GM12878 (cell line): ENCODE data around the gene KCNK4. TPM values are rescaled to one million over a fixed set of nuclear protein-coding genes. Genes with fewer than 3 reads are reported as not detected.

Experiments used
- BCL11A ChIP-seq: IDR thresholded peaks from 2 replicates; pipeline ENCODE4 v1.6.1; 2011; ENCODE audit warnings: low read depth, low read length
- CEBPB ChIP-seq, 2 experiments: fragments of 150-350 bp in 1 of 2; IDR thresholded peaks; 2 replicates each; pipeline ENCODE4 v1.6.1; 2012 to 2014; ENCODE audit warnings: low read depth in 2 of 2, low read length in 2 of 2, borderline replicate concordance in 1 of 2, inconsistent platforms in 1 of 2
- LARP7 ChIP-seq: fragments of 450-650 bp; IDR thresholded peaks from 2 replicates; pipeline ENCODE4 v1.6.1; 2017; ENCODE audit warnings: mild to moderate bottlenecking
- MEF2B ChIP-seq: fragments of 450-650 bp; IDR thresholded peaks from 2 replicates; pipeline ENCODE4 v1.6.1; 2018; ENCODE audit warnings: mild to moderate bottlenecking, moderate library complexity; ENCODE audit not compliant: partially characterized antibody, poor library complexity, severe bottlenecking
- MYB ChIP-seq: fragments of 150-350 bp; IDR thresholded peaks from 2 replicates; pipeline ENCODE4 v1.6.1; 2014; ENCODE audit warnings: mild to moderate bottlenecking, low read depth, low read length, borderline replicate concordance
- NBN ChIP-seq: fragments of 450-650 bp; IDR thresholded peaks from 2 replicates; pipeline ENCODE4 v1.6.1; 2016
- NRF1 ChIP-seq: conservative IDR thresholded peaks from 2 replicates; pipeline ENCODE4 v1.6.1; 2011; ENCODE audit warnings: mild to moderate bottlenecking, low read depth, low read length, improper control_type of control experiment
- PAX5 ChIP-seq: IDR thresholded peaks from 2 replicates; pipeline ENCODE4 v1.6.1; 2011; ENCODE audit warnings: low read depth, low read length, borderline replicate concordance
- POLR2A ChIP-seq: IDR thresholded peaks from 2 replicates; pipeline ENCODE4 v1.6.1; 2011; ENCODE audit warnings: low read depth, mild to moderate bottlenecking, low read length
- SMAD5 ChIP-seq: IDR thresholded peaks from 2 replicates; pipeline ENCODE4 v1.6.1; 2016; ENCODE audit warnings: antibody characterized with exemption, low read depth
- SMC3 ChIP-seq: IDR thresholded peaks from 2 replicates; pipeline ENCODE4 v1.6.1; 2011; ENCODE audit warnings: low read length, improper control_type of control experiment, borderline replicate concordance
- SP1 ChIP-seq: IDR thresholded peaks from one replicate; pipeline ENCODE4 v1.6.1; 2011; ENCODE audit warnings: low read depth, low read length
- TAF1 ChIP-seq: IDR thresholded peaks from 2 replicates; pipeline ENCODE4 v1.6.1; 2011; ENCODE audit warnings: mild to moderate bottlenecking, low read depth, low read length, borderline replicate concordance
- ZZZ3 ChIP-seq: IDR thresholded peaks from 2 replicates; pipeline ENCODE4 v1.6.1; 2011; ENCODE audit warnings: low read depth; ENCODE audit not compliant: control insufficient read depth, insufficient read length
- polyA plus RNA-seq, 11 experiments: library from polyadenylated mRNA; depleted of rRNA in 4 of 11; unstranded in 6 of 11; stranded (reverse) in 5 of 11; fragments of >200 nt; fragmentation: Nextera tagmentation in 4 of 11; fragmentation: Illumina TruSeq in 1 of 11; extraction: Ambion mirVana in 4 of 11; extraction: Trizol in 1 of 11; gene quantifications; 1 replicate in 1 of 11; 2 replicates in 10 of 11; pipeline versions ENCODE4 v1.2.1 to v1.2.3, GENCODE V29; 2011 to 2016; ENCODE audit warnings: inconsistent platforms in 2 of 11, missing spikeins in 2 of 11, low read depth in 1 of 11
- total RNA-seq, 4 experiments: library from RNA; depleted of rRNA in 3 of 4; stranded (reverse); fragments of >200 nt in 3 of 4; fragmentation: Illumina TruSeq in 1 of 4; extraction: Trizol in 1 of 4; gene quantifications; 2 replicates each; pipeline versions ENCODE4 v1.2.1 to v1.2.3, GENCODE V29; 2013 to 2021
- TF ChIP-seq, protein P1 (sequence below): IDR thresholded peaks from 2 replicates; pipeline ENCODE4 v1.6.1; 2012; ENCODE audit warnings: low read length, inconsistent platforms
- TF ChIP-seq, protein P2 (sequence below): IDR thresholded peaks from 2 replicates; pipeline ENCODE4 v1.6.1; 2011; ENCODE audit warnings: low read depth, low read length, improper control_type of control experiment, borderline replicate concordance
- TF ChIP-seq, protein P3 (sequence below): IDR thresholded peaks from 2 replicates; pipeline ENCODE4 v1.6.1; 2012; ENCODE audit warnings: mild to moderate bottlenecking, low read depth, low read length
- TF ChIP-seq, protein P4 (sequence below): IDR thresholded peaks from 2 replicates; pipeline ENCODE4 v1.6.1; 2012; ENCODE audit warnings: improper control_type of control experiment, low read depth, low read length; ENCODE audit not compliant: insufficient replicate concordance

KCNK4 gene
- total and polyA plus RNA-seq, 10 of the 15 experiments (the other 5 are each of a cell fraction or from before 2014, with no cell fraction given), result 0.04 TPM; not detected in 9

DNA sequence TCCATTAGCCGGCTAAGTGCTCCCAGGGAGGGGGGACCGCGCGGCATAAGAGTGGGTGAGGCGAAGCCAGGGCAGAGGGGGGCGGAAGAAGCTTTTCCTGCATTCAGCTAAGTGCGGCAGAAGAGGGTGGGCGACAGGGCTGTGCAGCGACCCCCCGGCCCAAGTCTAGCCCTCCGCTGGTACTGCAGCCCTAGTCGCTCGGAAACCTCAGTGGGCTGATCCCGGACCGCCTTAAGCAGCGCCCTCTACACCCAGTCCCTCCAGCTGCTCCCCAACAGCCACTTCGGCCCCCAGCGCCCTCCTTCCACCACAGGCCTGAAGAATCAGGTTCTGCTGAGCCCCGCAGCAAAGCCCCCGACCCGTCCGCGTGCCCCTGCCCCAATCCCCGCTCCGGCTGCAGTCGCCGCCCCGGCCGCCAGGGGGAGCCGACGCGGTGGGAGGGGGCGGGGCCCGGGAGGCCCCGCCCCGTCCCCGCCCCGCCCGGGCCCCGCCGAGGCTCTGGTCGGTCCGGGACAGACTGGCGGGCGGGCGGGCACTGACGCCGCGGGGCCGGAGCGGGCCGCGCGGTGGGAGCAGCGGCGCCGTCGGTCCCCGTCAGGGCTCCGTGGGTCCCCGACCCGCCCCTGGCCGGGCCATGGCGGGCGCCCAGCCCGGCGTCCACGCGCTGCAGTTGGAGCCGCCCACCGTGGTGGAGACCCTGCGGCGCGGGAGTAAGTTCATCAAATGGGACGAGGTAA, 39.9 kb upstream of the KCNK4 start, which contains the start of gene PLCB3 (continued):
- TF ChIP-seq, protein P1, sequence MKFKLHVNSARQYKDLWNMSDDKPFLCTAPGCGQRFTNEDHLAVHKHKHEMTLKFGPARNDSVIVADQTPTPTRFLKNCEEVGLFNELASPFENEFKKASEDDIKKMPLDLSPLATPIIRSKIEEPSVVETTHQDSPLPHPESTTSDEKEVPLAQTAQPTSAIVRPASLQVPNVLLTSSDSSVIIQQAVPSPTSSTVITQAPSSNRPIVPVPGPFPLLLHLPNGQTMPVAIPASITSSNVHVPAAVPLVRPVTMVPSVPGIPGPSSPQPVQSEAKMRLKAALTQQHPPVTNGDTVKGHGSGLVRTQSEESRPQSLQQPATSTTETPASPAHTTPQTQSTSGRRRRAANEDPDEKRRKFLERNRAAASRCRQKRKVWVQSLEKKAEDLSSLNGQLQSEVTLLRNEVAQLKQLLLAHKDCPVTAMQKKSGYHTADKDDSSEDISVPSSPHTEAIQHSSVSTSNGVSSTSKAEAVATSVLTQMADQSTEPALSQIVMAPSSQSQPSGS, result no peak
- TF ChIP-seq PAX5, result no peak
- TF ChIP-seq LARP7, result peak; percentile 53; the same call in 1 of the 2 replicates
- no peak for TF ChIP-seq SMAD5
- no peak for TF ChIP-seq TAF1
- TF ChIP-seq CEBPB (IDR thresholded peaks at IDR 0.05; ENCODE audit: borderline replicate concordance in 1 of 2, low read depth in 2 of 2, low read length in 2 of 2), result no peak
- no peak for TF ChIP-seq NRF1
- TF ChIP-seq BCL11A, result no peak
- TF ChIP-seq SMC3, result no peak; the same call in 1 of the 2 replicates
- TF ChIP-seq, protein P2, sequence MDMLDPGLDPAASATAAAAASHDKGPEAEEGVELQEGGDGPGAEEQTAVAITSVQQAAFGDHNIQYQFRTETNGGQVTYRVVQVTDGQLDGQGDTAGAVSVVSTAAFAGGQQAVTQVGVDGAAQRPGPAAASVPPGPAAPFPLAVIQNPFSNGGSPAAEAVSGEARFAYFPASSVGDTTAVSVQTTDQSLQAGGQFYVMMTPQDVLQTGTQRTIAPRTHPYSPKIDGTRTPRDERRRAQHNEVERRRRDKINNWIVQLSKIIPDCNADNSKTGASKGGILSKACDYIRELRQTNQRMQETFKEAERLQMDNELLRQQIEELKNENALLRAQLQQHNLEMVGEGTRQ, result no peak
- TF ChIP-seq POLR2A, result peak; percentile 74
- no peak for TF ChIP-seq MYB
- TF ChIP-seq NBN, result no peak
- TF ChIP-seq ZZZ3, result no peak
- TF ChIP-seq, protein P3, sequence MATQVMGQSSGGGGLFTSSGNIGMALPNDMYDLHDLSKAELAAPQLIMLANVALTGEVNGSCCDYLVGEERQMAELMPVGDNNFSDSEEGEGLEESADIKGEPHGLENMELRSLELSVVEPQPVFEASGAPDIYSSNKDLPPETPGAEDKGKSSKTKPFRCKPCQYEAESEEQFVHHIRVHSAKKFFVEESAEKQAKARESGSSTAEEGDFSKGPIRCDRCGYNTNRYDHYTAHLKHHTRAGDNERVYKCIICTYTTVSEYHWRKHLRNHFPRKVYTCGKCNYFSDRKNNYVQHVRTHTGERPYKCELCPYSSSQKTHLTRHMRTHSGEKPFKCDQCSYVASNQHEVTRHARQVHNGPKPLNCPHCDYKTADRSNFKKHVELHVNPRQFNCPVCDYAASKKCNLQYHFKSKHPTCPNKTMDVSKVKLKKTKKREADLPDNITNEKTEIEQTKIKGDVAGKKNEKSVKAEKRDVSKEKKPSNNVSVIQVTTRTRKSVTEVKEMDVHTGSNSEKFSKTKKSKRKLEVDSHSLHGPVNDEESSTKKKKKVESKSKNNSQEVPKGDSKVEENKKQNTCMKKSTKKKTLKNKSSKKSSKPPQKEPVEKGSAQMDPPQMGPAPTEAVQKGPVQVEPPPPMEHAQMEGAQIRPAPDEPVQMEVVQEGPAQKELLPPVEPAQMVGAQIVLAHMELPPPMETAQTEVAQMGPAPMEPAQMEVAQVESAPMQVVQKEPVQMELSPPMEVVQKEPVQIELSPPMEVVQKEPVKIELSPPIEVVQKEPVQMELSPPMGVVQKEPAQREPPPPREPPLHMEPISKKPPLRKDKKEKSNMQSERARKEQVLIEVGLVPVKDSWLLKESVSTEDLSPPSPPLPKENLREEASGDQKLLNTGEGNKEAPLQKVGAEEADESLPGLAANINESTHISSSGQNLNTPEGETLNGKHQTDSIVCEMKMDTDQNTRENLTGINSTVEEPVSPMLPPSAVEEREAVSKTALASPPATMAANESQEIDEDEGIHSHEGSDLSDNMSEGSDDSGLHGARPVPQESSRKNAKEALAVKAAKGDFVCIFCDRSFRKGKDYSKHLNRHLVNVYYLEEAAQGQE, result no peak
- TF ChIP-seq SP1, result peak; percentile 47
- TF ChIP-seq, protein P4, sequence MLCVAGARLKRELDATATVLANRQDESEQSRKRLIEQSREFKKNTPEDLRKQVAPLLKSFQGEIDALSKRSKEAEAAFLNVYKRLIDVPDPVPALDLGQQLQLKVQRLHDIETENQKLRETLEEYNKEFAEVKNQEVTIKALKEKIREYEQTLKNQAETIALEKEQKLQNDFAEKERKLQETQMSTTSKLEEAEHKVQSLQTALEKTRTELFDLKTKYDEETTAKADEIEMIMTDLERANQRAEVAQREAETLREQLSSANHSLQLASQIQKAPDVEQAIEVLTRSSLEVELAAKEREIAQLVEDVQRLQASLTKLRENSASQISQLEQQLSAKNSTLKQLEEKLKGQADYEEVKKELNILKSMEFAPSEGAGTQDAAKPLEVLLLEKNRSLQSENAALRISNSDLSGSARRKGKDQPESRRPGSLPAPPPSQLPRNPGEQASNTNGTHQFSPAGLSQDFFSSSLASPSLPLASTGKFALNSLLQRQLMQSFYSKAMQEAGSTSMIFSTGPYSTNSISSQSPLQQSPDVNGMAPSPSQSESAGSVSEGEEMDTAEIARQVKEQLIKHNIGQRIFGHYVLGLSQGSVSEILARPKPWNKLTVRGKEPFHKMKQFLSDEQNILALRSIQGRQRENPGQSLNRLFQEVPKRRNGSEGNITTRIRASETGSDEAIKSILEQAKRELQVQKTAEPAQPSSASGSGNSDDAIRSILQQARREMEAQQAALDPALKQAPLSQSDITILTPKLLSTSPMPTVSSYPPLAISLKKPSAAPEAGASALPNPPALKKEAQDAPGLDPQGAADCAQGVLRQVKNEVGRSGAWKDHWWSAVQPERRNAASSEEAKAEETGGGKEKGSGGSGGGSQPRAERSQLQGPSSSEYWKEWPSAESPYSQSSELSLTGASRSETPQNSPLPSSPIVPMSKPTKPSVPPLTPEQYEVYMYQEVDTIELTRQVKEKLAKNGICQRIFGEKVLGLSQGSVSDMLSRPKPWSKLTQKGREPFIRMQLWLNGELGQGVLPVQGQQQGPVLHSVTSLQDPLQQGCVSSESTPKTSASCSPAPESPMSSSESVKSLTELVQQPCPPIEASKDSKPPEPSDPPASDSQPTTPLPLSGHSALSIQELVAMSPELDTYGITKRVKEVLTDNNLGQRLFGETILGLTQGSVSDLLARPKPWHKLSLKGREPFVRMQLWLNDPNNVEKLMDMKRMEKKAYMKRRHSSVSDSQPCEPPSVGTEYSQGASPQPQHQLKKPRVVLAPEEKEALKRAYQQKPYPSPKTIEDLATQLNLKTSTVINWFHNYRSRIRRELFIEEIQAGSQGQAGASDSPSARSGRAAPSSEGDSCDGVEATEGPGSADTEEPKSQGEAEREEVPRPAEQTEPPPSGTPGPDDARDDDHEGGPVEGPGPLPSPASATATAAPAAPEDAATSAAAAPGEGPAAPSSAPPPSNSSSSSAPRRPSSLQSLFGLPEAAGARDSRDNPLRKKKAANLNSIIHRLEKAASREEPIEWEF, result no peak
- TF ChIP-seq MEF2B, result peak; percentile 25
